Left ventricle myocardium superior (tissue), 1 donor: ENCODE results near the gene BARD1. TPM values are rescaled to one million over a fixed set of nuclear protein-coding genes. Genes with fewer than 3 reads are reported as not detected.
"Not testable (repeated sequence)": the region's sequence is repeated elsewhere in the genome, so short reads cannot be mapped to it uniquely, and the experiment has no call there.

Experiments
- ATAC-seq: fragments of 200-7000 bp; cut with Tn5 transposase; one replicate; pipeline ENCODE4 v1.9.1; 2020; ENCODE audit warnings: mild to moderate bottlenecking, moderate library complexity
- DNase-seq: peaks from one replicate; pipeline ENCODE4 v3.0.0-alpha.2; 2020
- intact Hi-C: fragments of 100-400 bp; cut with micrococcal nuclease; formaldehyde crosslinking; loops from one replicate; pipeline ENCODE4 v1.11.0; 2022
- long read RNA-seq: library from polyadenylated mRNA; unstranded; transcript quantifications from one replicate; pipeline ENCODE4 v2.0.0, GENCODE V29; 2021
- total RNA-seq: library from RNA; stranded (reverse); fragmentation: NEBNext Ultra II Directional; extraction: Animal tissue kit (Norgen Biotek cat#: 25700); gene quantifications from one replicate; pipeline ENCODE4 v1.2.1, GENCODE V29; 2021
- donor health status: DM: no; HTN: yes; CAD: no; lungs with severe emphysema.

The BARD1 gene
- 11.0 TPM for total RNA-seq
- long read RNA-seq, full-length matches to known transcripts, result 6 of 8 reads
- long read RNA-seq, partial matches to known transcripts, result 2 of 8 reads
- long read RNA-seq, other reads (novel, unspliced or antisense), result 0 of 8 reads

- intact Hi-C loops, result no loop called here
- peak; percentile 62 for DNase-seq
These were observed at the start of gene BARD1 for GRCh38 chr2:214808981-214809750. TSS of gene BARD1 (minus strand) at chr2:214809683. CDS start at chr2:214809569, 114 bp downstream.

GRCh38 chr2:214856137-214856536 lies 46.7 kb upstream of the BARD1 start:
- DNase-seq (no peak), ATAC-seq (no peak)
- intact Hi-C loops, result no loop called here

More at GRCh38 chr2:214808981-214809750, at the start of gene BARD1:
- ATAC-seq, result peak; percentile 49

DNA sequence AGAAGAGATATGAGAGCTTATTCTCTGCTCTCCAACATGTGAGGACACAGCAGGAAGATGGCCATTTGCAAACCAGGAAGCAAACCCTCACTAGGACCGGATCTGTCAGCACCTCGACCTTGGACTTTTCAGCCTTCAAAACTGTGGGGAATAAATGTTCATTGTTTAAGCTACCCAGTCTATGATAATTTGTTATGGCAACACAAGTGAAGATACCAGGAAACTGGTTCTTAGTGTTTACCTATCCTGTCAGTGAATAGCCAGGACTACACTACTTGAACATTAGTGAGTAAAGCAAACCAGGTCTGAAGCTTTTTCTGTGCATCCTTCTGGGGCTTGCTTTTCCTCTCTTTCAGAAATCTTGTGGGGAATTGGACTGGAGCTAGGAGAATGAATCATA lies 44.4 kb upstream of the BARD1 start:
- ATAC-seq, result no peak
- DNase-seq, result no peak
- intact Hi-C loops, result no loop called here

DNA sequence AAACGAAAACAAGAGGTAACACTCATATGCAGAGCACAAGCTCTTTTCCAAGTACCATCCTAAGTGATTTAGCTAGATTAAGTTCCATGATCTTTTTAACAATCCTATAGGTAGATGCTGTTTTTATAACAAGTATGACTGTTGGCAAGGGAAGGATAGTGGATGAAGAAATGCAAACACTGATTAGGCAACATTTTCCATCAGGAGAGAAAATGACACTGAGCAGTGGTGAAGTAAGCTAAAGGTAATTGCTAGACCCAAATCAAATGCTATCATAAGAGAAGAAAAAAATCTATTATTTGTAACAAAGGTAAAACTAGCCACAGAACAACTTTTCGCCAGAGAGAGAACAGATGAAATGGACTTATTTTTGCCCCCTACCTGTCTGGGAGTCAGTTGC lies 34.3 kb upstream of the BARD1 start:
- ATAC-seq (no peak), DNase-seq (no peak)
- intact Hi-C loops, result no loop called here

DNA sequence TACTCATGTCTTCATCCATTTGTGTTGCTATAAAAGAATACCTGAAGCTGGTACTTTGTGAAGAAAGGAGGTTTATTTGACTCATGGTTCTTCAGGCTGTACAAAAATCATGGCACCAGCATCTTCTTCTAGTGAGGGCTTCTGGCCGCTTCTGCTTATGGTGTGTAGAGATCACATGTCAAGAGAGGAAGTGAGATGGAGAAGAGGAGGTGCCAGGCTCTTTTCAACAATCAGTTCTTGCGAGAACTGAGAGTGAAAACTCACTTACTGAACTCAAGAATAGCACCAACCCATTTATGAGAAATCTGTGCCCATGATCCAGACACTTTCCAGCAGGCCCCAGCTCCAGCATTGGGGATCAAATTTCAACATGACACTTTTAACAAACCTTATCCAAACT lies 30.0 kb upstream of the BARD1 start:
- intact Hi-C loops, result no loop called here
- ATAC-seq, result no peak
- no peak for DNase-seq

- ATAC-seq, result no peak
- DNase-seq, result no peak
- intact Hi-C loops, result no loop called here
These were observed 28.0 kb upstream of the BARD1 start for GRCh38 chr2:214837466-214837865.

DNA sequence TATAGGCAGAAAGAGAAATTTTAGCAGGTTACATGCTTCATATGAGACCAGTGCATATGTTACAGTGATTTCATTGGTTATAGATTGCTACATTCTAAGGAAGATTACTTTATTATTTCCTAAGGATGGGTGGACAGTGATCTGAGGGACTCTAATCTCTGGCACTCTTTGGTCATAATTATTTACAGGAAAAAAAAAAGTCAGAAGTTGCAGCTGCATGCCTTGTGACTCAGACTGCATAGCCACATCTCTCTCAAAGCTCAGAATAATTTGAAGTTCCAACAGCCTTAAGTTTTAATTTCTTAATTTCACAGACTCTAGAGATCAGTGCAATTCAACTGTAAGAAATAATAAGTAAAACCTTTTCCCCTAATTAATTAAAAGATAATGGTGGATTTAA lies 27.1 kb upstream of the BARD1 start:
- no peak for ATAC-seq
- intact Hi-C loops, result no loop called here
- DNase-seq, result no peak

DNA sequence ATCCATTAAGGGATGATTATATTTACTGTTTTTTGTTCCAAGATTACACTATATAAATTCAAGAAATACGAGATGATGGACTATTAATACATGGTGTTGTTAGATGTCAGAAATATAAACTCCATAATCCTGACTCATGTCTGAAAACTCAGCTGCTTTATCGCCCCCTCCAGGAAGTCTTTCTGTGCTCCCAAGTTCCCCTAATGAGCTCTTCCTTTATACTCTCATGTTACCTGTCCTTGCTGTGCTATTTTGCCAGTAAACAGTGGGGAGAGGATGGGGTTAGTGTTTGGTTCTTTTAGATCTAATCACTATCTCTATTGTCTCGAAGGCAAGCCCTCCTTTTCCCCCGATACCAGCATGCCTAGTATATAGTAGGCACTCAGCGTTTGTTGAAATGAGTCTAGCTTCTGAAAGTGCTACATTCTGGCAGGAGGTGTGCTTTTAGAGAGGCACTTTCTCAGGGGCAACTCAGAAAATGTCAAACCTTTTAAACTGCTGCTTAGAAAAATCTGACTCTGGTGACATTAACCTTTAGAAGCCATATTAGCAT lies 21.4 kb upstream of the BARD1 start:
- ATAC-seq, result no peak
- intact Hi-C loops, result no loop called here
- DNase-seq, result no peak

DNA sequence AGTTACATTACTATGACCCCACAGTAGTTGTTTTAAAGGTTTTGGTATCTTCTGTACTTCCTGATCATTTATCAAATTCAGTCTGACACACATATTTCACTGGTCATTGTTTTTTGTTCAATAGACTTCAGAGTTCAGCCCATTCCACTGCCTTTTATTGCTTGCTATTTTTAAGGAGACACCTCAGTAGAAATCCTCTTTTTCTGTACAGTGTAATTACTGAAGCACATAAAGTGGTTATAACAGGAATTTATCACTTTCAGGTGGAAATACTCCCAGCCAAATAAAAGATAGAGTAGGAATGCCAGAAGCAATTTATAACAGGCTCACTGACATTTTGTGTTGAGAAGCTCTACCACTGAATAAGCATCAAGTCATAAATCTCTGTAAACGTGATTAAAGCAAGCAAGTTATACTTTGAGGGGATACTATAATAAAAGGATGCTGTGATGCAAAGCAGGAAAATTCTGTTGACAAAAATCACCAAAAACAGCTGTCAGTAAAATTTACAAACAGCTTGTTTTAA lies 6.6 kb upstream of the BARD1 start:
- intact Hi-C loops, result no loop called here
- DNase-seq (no peak), ATAC-seq (no peak)

GRCh38 chr2:214810671-214811070 lies 1.2 kb upstream of the BARD1 start:
- ATAC-seq, result no peak
- DNase-seq, result no peak
- intact Hi-C loops, result no loop called here

- ATAC-seq, result peak; percentile 96
- intact Hi-C loops, result no loop called here
- DNase-seq, result peak; percentile 100
These were observed 475 bp upstream of the BARD1 start for GRCh38 chr2:214809751-214810564.

GRCh38 chr2:214807653-214808052 lies 1.8 kb downstream of the BARD1 start:
- intact Hi-C loops, result no loop called here
- DNase-seq (no peak), ATAC-seq (no peak)

- ATAC-seq (no peak), DNase-seq (no peak)
- intact Hi-C loops, result no loop called here
These were observed 7.6 kb downstream of the BARD1 start for GRCh38 chr2:214801768-214802397.

DNA sequence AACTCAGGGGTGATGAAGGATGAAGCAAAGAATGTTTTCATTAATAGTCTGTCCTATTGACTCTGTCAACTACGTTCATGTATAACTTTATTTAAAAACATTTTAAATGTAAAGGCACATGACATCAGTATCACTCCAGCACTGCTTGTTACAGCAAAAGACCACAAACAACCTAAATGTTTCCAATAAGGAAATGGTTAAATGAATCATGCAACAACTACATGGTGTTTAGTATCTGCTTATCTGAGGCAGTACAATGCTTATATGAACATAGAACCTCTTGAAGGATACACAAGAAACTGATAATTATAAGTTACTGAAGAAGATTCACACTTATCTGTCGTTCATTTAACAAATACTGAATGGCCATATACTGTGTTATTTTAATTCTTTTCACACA lies 8.4 kb downstream of the BARD1 start:
- ATAC-seq (no peak), DNase-seq (no peak)
- intact Hi-C loops, result no loop called here

DNA sequence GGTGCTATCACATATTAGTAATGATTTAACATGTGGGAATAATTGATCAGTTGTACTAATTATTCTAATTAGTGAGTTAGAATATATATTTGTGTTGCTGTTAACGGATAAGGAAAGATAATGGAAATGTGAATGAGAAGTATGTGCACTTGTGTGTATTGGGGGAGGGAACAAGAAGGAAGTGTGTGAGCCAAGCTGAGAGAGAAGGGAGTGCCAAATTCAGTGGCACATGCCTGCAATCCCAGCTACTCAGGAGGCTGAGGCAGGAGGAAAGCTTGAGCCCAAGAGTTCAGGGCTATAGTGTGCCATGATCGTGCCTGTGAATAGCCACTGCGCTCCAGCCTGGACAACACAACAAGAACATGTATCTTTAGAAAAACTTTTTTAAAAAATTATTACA lies 9.3 kb downstream of the BARD1 start:
- DNase-seq (no peak), ATAC-seq (no peak)
- intact Hi-C loops, result no loop called here

DNA sequence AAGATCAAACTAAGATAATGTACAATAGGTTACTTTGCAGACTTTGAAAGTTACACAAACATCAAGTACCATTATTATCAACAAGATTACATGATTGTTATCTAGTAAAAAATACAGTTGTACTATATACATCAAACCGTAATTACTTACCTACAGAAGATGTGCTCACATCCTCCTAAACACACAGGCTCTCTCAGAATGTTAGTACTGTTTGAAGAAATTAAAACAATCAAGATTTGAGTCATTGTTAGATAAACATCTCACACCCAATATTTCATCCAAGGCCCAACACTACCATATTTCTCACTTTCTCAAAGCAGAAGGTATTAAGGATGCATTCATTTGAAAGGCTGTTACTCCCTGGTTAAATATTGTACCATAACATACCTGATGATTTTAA lies 12.6 kb downstream of the BARD1 start:
- intact Hi-C loops, result no loop called here
- no peak for DNase-seq
- ATAC-seq, result no peak

GRCh38 chr2:214783181-214783580 lies 26.3 kb downstream of the BARD1 start:
- ATAC-seq, DNase-seq, intact Hi-C loops: not testable (repeated sequence)

DNA sequence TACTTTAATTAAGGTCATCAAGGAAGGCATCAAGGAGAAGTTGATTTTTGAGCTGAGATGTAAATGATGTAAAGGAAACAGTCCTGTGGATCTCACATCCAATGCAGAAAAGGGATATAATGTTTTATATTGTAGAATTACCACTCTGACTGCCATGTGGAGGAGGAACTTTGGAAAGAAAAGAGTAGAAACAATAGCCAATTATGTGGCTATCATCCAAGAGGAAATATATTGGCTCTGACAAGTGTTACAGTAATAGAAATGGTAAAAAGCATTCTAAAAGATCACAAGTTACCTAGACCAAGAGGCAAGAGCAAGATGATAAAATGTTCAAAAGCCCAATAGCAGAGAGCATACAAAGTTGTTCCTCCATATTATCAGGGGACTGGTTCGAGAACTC lies 26.8 kb downstream of the BARD1 start:
- ATAC-seq (no peak), DNase-seq (no peak)
- intact Hi-C loops, result no loop called here

GRCh38 chr2:214781226-214781625 lies 28.3 kb downstream of the BARD1 start:
- DNase-seq (no peak), ATAC-seq (no peak)
- intact Hi-C loops, result no loop called here
